ENCODE results near the gene AUTS2.
A peak's percentile ranks its signal among the peaks of the same experiment; 100 is the strongest.
"Not testable (repeated sequence)": the region's sequence is repeated elsewhere in the genome, so short reads cannot be mapped to it uniquely, and the experiment has no call there.

AUTS2 gene

DNA sequence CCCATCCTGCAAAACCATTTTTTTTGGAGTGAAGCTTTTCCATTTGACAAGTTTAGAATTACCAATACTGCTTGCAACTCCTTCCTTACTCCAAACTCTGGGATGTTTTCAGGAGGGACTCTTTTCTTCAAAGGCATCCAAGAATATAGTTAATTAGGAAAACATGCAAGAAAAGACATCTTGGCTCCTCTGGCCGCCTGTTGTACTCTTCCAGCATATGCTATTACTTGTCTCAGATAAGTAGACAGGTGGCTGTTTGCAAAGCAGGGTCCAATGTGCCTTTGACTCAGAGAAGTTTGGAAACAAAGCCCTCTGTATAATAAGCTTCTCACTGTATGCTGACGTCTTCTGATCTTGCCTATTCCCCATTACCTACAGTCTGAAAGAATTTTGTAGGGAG lies 746.5 kb downstream of the AUTS2 start:
- DNase-seq = no peak

DNA sequence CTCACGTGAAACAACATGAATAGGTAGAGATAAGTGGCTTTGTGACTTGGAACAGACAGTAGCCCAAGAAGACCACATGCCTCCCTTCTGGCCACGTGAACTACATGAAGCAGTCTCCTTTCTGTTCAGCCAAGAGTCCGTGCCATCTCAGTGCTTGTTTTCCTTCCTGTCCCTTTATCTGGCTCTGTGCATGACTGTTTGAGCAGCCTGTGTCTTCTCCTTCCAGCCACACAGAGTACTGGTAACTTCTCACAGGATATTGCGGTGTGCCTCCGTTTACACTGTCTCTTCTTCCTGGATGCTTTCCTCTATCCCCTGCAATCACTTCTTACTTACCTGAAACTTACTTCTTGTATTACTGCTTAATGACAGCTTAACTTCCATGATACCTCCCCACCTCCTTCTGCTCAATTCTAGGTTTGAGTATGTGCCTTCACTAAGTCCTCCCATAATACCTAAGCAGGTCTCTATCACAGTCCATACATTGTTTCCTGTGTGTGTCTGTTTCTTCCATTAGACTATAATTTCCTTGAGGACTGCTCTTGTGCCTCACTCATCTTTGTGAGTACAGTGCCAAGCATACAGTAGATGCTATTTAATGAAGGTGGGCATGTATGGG lies 748.7 kb downstream of the AUTS2 start:
- DNase-seq = no peak

DNA sequence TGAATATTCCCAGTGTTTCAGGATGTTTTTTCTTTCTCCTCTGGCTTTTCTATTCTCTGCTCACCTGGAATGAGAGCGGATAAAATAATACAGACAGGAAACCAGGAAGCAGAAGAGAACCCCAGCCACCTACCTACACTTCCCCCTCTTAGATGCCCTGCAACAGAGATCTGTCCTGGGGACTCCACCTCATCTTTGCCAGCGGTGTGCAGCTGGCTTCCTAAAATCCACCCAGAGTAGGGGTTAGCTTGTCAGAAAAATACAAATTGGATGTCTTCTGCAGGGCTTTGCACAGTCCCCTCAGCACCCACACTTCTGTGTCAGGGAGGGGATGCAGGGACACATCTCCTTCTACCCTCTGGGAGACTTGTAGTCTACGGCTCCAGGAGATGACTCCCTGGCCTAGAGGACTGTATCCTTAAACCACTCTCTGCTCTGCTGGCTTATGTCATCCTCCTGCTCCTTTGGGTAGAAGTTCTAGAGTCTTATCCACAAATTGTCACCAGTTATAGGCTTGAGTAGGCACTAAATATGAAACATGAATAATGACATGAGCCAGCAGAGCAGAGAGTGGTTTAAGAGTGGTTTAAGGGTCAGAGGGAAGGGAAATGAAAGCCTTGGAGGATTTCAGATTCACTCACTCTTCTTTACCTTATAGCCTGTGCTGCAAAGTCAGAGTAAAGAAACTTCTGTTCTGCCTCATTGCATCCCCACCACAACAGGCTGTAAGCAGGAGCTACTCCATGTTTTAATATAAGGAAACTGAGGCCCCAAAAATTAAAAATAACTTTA lies 749.4 kb downstream of the AUTS2 start:
- no peak for DNase-seq

DNA sequence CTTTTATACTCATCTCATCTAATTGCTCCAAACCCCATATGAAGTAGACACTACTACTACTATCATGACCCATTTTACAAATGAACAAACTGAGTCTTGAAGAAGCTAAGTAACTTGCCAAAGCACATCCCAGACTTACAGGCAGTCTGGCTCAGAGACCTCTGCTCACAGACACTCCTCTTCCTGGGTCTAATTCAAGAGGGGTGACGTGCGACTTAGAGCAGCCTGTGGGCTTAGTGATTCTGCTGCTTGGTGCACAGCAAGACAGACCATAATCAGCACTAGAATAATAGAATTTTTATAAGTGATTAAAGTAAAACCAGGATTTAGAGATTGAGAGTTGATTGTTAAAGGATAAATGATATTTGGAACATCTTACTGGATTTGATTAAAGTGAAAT lies 750.8 kb downstream of the AUTS2 start:
- no peak for DNase-seq

DNA sequence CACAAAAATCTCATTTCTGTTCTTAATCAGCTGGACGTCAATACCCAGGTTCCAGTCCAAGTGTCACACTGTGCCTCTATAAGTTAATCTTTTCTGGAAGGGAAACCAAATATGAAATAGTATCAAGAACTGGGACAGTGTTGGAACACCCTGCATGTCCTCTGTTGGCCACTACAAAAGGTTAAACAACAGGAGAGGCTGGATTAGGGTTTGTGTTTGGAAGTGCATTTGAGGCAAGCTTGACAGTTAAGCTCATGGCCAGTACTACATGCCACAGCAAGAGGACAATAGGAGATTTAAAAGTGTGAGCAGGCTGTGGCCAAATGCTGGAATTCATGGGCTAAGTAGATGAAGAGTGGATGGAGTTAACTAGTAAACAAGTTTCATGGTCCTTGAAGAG lies 751.5 kb downstream of the AUTS2 start:
- DNase-seq = no peak

DNA sequence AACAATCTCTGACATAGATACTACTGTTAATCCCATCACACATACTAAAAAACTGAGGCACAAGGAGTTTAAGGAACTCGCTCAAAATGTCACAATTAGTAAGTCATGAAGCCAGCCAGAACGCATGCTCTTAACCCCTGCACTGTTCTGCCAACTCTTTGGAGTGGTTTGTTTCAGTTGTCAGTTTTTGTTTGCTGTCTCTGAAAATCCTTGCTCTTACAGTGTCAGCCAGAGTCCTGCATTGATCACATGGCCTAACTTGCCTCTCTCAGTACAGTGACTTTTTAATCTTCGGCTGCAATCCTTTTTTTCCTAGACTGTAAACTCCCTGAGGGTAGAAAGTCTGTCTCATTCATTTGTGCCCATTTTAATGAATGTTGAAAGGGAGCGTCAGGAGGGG lies 753.8 kb downstream of the AUTS2 start:
- no peak for DNase-seq

DNA sequence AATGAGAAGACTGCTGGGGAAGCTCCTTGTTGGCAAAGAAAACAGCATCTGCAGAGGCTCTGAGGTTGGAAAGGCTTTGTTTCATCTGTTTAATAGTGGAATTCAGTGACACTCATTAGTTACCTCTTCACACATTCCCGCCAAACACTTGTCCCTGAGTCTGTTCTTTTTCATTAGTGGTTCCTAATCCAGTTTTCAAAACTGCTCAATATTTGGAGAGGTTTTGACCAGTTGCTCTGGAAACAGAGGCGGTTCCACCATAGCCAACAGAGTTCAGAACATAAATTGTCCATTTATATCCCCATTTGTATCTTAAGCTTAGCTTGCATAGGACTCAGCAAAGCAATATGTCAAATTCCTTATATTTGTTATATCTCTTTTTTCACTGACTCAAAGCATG lies 754.6 kb downstream of the AUTS2 start:
- DNase-seq = no peak

DNA sequence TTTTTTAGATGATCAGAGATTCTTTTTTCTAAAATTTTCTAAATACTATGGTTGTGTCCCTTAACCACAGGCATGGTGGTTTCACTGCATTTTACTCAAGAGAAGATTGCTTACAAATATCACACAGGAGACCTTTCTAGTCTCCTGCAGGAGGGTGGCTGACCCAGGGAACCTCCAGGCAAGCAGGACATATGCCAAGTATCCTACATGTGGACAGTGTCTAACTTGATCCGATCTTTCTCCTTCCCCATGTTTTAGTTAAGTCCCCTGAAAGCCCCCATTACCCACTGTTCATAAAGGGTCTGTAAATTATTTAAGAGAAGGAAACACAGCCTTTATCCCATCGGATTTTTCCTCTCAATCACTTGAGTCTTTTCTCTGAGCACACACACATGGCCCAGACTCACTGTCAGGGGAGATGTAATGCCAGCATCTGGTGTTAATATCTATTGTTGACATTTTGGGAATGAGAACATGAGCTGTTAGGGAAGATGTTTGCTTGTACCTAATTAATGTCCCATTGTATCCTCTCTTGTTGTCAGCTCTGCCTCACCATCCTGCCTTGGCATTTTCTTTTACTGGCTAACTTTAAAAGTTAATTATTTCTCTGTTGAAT lies 755.2 kb downstream of the AUTS2 start:
- no peak for DNase-seq

DNA sequence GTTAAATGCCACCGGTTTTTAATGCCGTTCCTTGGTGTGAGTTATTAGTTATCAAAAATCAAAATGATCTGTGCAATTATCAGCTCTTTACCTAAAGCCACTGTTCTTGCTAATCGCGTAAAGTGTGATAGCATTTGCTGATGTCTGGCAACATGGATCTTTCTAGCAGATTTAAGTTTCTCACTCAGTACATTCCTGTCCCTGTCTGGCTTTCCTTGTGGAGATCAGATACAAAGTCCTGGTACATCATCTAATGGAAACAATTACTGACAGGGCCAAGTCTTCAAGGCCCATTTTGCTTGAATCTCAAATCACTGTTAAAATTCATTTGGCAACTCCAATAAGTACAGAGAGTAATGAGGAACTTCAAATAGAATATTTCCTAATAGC lies 755.7 kb downstream of the AUTS2 start:
- DNase-seq = no peak

DNA sequence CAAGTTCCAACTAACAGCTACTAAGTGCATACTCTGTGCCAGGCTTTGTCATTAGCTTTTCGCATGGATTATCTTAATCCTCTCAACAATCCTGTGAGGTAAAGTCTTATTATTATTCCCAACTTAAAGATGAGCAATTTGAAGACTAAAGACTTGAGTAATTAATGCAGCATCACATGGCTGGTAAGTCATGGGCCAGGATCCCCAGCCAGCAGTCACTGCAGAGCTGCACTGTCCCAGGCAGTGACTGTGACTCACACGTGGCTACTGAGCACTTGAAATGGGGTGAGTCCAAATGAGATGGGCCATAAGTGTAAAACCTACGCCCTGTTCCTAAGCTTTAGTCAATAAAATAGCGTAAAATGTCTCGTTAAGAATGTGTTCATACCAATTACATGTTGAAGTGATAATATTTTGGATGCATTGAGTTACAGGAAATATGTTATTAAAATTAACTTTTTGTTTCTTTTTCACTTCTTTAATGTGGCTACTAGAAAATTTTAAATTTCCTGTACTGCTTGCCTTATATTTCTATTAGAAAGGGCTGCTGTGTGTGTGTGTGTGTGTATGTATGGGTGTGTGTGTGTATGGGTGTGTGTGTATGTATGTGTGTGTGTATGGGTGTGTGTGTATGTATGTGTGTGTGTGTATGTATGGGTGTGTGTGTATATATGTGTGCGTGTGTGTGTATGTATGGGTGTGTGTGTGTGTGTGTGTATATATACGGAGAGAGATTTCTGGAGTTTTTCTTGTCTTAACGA lies 756.3 kb downstream of the AUTS2 start:
- DNase-seq = no peak

DNA sequence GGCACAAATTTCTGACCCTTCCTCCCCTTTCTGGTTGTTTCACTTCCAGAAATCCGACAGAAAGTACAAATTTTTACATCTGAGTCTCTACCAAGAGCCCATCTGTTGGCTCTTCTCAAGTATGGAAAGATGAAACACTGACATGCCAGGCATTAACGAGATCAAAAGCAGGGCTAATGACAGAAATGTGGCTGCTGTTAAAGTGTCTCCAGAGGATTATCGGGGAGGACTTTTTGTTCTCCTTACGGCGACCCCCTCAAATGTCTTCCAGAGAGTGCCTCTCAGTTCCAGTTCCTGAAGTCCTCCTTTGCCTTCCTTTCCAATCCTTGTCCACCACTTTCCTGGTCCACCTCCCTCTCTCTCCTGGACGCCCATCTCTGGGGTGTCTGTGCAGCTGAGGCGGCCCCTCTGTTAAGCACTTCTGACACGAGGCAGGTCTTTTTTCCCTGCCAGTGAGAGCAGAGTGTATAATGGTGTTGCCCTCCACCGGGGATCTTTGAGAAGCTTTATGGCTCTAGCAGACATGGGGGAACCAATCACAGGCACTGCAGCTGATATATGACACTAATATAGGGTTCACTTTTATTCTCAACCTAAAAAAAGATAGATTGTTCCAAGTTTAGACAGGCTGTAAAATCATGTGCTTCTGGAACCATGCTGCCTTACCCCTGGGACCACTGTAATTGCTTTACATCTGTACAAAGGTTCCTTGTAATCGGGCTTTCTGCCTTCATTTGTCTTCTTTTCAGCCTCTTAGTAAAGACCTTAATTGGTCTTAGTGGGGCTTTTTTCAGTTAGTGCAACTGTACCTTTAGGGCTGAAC lies 757.1 kb downstream of the AUTS2 start:
- DNase-seq = no peak

DNA sequence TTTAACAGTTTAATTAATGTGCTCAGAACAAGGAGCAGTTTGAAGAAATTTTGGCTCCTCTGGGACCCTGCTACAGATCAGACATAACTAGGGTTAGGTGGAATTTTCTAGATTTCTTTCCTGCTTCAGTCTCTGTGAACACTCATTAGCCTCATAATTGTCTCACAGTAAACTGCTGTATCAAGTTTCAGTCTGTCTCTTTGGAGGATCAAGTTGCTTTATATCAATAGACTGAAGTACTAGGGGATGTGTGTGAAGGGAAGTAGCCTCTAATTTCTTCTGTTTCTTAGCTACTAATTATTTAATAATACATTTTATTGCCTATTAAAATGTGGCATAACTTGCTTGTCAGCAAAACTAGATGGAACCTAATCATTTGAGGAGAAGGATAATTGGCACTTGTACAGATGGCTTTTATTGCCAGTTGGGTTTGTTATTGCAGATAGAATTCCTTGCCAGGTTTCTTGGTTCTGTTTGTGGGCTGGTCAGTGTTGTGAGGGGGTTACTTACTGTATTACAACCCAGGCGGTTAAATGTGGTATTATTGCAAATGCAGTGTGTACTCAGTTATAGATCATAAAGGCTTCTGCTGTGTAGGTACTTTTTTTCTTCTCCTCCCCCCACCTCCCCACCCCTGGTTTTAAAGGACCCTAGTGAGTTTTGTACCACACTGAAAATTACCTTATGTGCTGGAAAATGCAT lies 758.0 kb downstream of the AUTS2 start:
- peak; percentile 16 for DNase-seq

DNA sequence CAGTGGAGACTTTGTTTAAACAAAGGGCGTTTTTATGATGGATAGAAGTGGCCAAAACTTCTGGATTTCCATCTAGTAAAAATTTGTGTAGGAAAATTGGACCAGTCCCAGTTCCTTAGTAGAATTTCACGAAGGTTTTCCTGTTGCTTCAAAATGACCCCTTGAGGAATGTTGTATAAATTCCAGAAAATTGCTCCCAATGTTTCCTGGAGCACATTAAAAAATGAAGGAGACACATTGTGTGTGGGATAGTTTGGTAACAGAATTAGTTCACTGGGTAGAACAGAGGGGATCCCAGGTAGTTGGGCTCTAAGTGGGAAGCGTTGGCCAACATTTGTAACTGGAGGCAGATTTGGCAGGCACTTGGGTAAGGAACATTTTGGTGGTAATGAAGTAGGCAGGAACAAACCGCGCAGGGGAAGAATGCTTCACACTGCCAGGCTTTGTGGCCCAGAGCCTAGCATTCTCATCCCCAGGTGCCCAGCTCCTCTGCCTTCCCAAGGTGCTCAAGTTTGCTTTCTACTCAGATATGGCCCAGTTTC lies 758.6 kb downstream of the AUTS2 start:
- no peak for DNase-seq

DNA sequence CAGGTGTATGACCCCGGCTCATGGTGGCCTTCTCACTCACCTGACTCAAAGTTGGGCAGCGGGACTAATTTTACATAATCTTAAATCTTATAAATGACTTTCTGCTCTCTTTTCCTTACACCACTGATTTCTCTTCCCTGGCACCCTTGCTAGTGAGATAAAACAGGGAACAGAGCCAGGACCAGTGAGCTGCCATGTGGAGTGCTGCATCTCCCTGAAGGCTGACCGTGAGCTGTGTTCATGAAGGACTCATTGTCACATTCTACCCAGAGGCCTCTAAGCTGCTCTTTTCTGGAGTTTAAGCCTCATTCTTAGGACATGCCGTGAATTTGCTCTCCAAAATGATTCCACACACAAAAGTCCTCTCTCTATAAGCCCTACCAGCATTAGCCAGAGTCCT lies 762.3 kb downstream of the AUTS2 start:
- no peak for DNase-seq

DNA sequence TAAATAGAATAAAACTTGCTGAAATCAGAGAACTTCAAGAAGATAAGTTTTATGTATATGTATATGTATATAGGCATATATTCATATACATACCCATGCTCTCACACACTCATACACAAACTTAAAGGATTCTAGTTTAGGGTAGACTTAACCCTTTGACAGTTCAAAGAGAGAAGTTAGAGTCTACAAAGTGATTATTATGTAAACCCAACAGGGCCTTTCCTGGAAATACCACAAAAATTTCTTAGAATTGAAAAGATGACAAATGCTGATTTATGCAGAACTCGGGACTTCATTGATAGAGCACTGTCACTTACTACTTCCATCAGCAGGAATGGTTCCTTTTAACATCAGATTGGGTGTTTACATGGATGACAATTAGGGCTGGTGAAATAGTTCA lies 763.5 kb downstream of the AUTS2 start:
- DNase-seq = no peak

DNA sequence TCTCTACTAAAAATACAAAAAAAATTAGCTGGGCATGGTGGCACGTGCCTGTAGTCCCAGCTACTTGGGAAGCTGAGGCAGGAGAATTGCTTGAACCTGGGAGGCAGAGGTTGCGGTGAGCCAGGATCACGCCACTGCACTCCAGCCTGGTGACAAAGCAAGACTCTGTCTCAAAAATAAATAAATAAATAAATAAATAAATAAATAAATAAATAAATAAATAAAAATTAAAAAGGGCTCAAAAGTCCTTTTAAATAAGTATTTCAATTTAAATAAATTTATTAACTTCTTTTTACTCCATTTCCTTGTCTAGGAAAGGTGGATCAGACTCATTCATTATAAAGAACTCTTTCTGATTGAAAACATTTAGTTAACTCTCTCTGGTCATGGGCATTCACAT lies 766.1 kb downstream of the AUTS2 start:
- not testable (repeated sequence) for DNase-seq

DNA sequence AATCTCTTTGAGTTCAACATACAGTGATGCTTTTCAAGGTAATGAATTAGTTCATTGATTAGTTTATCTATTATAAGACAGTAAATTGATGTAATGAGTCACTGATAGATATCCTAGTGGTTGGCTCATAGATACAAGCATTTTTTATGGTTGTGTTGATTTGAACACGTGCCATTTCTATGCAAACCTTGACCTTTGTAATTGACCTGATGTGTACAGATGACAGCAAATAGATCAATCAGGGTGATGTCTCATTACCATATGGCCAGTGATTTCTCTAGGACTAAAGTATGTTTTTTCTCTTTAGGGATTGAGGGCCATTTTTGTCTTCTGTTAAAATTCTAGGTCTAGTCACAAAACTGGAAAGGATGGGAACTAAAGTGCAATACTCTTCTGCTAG lies 773.4 kb downstream of the AUTS2 start:
- DNase-seq = no peak

DNA sequence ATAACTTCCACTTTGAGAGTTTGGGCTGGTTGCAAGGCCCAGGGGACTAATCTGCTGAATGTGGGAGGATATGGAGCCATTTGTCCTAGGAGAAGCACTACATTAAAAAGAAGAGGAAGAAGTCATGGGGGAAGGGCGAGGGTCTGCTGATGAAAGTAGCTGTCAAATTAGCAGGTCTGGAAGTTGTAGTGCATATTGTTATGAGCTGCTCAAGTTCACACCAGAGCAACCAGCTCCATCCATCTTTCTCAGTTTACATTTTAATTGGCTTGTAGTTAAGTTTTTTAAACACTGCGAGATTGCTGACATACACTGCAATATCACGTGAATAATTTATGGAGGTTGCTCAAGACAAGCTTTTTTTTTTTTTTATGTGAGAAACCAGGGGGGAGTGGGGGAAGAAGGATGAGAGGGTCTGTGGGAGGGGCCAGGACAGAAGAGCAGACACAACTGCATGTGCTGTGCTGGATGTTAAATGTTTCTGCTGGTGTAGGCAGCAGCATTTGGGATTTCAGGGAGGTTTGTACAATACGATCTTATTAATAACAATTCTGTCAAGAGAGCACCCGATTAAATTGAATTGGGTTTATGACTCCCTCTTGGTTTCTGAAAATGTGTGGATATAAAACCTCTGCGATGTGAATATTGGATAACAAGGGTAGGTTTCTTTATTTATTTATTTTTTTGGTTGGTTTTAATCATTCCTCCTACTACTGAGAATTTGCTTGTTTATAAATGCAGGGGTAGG lies 774.7 kb downstream of the AUTS2 start:
- DNase-seq = no peak

DNA sequence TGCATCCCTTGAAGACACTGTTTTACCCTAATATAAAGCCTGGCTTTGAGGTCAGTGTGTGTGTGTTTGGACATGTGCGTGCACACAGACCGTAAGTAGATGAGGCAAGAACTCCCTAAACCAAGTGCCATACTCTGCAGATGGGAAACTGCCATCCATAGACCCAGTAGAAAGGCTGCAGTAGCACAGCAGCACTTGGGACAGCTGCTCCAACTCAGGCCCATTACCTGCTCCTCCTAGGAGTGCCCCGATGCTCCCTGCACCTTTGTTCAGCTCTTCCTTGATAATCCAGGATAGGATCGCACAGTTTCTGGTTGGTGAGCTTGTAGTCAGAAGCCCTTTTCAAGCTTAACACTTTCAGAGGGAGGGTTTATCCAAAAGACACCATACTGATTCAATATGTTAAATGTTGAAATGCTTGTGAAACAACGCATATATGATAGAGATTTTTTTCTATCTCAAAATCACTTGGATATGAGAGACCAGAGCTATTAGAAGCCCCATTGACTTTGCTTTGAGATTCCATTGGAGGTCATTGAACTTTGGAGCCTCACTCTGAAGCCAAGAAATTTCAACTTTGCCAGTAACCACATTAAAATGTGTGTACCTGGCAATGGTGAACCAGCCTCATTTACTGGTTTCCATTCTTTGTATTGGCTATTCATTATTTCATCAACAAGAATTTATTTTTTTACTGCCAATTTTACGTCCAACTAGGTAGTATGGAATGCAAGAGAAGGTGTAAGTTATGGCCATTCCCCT lies 776.7 kb downstream of the AUTS2 start:
- no peak for DNase-seq

DNA sequence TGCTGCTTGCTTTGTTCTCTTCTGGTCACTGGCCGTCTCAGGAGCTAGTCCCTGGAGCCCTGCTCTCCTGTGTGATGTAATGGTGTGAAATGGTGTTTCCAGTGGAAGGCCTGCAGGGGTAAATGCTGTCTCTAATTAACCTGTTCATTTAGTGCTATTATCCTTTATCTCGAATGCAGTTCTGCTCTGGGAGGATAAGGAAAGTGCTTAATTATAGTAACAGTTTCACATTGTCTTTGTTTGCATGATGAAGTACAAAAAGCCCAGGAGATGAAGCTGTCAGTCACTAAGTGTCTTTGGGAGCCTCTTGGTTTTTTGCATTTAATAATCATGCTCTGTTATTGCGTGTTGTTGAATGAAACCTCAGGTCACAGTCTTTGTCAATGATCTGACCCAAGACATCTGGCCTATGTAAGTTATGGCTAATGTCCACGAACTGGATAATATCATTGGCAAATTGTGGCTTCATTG lies 778.3 kb downstream of the AUTS2 start:
- DNase-seq = peak; percentile 53
